ENCODE measurements around the gene OPA1. TPM values are rescaled to one million over a fixed set of nuclear protein-coding genes. Genes with fewer than 3 reads are reported as not detected.
"Not testable (repeated sequence)": the region's sequence is repeated elsewhere in the genome, so short reads cannot be mapped to it uniquely, and the experiment has no call there.

Gene OPA1
- polyA plus RNA-seq, 5 donors, result 34.2 to 81.2 (median 67.4) TPM

DNA sequence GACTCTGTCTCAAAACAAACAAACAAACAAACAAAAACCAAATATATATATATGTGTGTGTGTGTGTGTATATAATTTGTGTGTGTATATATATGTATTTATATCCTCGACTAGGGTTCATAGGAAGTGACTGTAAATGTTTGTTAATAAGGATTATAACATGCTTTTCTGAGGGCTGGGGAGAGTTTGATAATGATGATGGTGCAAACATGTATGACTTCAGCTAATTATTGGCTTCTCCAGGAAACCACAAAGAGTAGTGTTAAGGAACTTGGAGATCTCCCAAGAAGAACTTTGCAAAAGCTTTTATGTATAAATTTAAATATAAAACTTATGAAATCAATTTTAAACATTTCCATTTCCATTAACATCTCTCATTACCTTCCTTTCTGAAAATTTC lies 3.9 kb upstream of the OPA1 start:
- no peak for DNase-seq

GRCh38 chr3:193589616-193590015 lies 3.4 kb upstream of the OPA1 start:
- DNase-seq, result no peak

DNA sequence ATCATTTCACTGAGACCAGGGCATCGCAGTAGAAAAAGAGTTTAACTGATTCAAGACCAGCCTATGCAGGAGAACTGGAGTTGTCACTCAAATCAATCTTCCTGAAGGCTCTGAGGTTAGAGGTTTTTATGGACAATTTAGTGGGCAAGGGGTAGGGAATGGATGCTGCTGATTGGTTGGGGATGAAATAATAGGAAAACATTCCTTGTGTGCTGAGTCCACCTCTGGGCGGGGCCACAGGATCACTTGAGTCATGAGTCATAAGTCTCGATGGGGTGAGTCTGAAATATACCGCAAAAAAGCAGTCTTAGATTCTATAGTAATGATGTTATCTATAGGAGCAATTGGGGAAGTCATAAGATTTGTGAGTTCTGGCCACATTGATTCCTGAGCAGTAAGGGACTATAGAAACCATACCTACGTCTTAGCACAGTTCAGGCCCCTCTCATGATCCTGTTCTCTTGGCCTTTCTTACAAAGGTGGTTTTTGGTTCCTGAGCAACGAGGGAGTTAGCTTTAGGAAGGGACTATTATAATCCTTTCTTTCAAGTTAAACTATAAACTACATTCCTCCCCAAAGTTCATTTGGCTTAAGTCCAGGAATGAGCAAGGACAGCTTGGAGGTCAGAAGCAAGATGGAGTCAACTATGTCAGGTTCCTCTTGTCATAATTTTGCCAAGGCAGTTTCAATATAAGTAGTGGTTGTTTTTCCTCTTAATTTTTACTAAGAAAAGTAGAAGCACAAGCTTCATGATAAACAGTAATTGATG lies 2.7 kb upstream of the OPA1 start:
- no peak for DNase-seq

- DNase-seq, result peak in 1 of 2 donors; percentile 22
Measured at GRCh38 chr3:193593668-193594030, 641 bp downstream of the OPA1 start.

DNA sequence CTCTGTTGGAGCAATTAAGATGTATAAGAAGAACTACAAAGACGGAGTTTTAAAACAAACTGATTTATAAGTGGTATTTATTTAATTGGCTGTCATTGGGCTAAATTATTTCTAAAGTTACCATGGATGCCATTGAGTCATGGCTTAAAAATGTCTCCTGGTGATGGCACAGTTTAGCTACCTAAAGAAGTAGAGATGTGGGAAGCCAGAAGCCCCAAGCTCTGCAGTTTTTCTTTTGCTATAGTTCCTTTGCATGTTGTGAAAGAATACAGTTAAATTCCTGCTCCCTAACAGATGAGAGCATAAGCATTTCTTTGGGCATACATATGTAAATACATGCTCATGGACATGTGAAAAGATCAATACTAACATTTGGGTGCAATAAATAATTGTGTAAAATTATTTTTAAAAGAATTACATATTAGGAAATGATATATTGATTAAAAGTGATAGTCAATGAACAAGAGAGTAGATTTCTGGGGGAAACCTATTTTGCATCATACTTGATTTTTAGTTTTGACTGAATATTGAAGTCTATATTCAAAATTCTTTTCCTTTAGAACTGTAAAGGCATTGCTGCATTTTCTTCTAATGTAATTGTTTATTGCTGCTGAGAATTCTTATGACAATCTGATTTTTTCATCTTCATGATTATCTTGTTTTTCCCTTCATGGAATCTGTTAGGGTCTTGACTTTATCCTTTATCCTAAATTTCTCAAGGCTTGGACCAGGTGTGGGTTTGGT lies 2.1 kb downstream of the OPA1 start:
- DNase-seq, result no peak

DNA sequence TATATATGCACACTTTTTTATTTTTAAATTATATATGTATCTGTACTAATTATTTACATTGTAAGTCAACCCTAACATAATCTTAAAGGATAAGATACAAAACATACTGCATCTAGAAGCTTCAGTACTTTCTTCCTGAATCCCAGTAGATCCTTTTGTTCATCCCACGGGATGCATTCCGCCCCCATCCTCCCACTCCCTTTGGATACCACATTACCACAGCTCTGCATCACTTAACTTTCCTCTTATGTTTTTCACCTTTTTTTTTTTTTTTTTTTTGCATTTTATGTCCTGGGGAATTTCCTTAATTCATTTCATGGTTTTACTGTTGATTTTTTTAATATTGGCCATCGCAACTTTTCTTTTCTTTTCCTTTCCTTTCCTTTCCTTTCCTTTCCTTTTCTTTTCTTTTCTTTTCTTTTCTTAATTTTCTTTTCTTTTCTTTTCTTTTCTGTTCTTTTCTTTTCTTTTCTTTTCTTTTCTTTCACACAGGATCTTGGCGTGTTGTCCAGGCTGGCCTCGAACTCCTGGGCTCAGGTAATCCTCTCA lies 3.0 kb downstream of the OPA1 start:
- no peak for DNase-seq

DNA sequence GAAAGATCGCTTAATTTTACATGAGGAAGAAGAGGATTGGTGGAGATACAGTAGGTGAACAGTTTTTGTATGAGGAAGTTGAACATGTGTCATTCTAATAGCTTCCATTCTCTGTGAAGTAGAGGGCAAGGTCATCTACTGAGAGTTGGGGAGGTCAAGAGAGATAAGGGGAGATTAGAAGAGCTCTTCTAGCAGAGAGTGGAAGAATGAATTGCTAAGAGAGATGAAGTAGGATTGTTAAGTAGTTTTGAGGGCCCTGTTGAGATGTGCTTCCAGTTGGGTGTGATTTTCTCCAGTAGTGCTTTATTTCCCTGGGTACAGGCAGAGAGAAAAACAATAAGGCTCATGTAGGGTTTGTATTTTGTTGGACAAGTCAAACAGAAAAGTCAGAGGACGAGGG lies 5.2 kb downstream of the OPA1 start:
- no peak for DNase-seq

GRCh38 chr3:193599393-193599792 lies 6.4 kb downstream of the OPA1 start:
- no peak for DNase-seq

GRCh38 chr3:193605876-193606275 lies 12.9 kb downstream of the OPA1 start:
- DNase-seq, result no peak

DNA sequence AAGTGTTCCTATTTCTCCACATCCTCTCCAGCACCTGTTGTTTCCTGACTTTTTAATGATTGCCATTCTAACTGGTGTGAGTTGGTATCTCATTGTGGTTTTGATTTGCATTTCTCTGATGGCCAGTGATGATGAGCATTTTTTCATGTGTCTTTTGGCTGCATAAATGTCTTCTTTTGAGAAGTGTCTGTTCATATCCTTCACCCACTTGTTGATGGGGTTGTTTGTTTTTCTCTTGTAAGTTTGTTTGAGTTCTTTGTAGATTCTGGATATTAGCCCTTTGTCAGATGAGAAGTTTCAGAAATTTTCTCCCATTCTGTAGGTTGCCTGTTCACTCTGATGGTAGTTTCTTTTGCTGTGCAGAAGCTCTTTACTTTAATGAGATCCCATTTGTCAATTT lies 13.9 kb downstream of the OPA1 start:
- not testable (repeated sequence) for DNase-seq

GRCh38 chr3:193610516-193610915 lies 17.5 kb downstream of the OPA1 start:
- not testable (repeated sequence) for DNase-seq

DNA sequence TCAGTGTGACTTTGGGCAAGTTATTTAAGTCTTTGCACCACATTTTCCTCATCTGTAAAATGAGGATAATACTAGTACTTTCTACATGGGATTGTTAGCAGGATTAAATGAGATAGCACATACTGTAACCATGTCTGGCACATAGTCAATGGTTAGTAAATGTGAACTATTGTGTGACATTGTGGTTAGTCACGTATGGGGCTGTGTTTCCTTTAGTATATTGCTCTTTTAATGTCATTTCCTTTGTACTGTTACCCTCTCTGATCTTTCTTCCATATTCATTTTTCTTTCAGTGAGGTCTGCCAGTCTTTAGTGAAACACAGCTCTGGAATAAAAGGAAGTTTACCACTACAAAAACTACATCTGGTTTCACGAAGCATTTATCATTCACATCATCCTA lies 21.4 kb downstream of the OPA1 start:
- no peak for DNase-seq

- DNase-seq, result no peak
Measured at GRCh38 chr3:193617628-193618027, 24.6 kb downstream of the OPA1 start.

DNA sequence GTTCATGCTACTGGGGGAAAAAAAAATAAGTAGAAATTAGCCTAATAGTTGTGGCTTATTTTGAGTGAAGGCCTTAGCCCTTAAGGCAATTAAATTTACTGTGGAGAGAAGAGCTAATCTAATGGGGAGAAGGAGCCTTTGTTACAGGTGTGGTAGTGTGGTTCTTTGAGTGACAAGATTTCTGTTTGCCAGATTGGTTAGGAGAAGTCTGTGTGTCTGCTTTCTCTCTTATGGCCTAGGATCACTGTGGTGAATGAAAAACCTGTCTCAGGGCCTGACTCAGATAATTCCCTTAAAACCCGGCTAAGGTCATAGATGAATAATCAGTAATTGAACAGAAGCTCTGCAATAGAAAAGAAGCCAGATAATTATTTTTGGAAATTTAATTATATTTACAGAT lies 27.0 kb downstream of the OPA1 start:
- no peak for DNase-seq

DNA sequence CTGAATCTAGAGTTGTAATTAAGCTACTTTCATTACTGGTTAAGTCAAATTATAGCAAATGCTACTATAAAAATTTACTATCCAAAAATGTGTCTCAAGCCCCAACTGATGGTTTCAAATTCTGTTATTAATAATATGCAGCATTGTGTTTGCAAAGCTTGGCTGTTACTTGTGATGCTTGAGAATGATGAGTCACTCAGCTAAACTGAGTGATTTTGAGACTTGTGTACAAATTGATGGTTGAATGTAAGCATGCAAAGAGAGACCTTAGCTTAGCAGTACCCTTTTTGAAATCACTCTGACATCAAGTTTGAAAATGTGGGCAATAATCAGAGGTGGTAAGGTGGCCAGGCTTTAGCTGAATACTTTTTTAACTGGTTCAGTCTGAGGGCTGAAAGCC lies 27.6 kb downstream of the OPA1 start:
- no peak for DNase-seq

GRCh38 chr3:193621127-193621526 lies 28.1 kb downstream of the OPA1 start:
- DNase-seq, result no peak

- DNase-seq, result peak; percentile 29 to 30
Measured at GRCh38 chr3:193630005-193630404, 37.0 kb downstream of the OPA1 start.

GRCh38 chr3:193637831-193638230 lies 44.8 kb downstream of the OPA1 start:
- no peak for DNase-seq

- DNase-seq, result no peak
Measured at GRCh38 chr3:193638833-193639232, 45.8 kb downstream of the OPA1 start.

DNA sequence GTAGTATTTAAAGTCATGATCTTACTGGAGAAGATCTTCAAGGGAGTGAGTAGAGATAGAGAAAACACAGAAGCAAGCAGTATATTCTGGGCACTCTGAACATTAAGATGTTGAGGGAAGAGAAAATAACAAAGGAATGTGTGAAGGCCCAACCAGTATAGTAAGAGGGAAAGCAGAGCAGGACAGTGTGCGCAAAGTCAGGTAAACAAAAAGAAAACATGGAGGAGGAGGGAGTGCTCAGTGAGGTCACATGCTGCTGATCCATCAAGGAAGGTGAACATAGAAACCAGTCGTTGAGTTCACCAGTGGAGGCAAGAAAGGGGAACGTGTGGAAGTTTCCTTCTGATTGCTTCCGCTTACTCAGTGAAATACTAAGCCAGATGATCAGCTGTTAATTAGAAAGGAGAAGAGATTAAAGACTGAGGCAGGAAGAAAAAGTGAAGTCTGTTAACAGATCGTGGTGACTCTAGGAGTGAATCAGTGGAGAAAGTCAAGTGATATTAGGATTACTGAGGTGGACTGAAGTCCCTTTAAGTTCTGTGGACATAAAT lies 47.2 kb downstream of the OPA1 start:
- DNase-seq, result no peak

GRCh38 chr3:193640728-193641439 lies 47.9 kb downstream of the OPA1 start:
- no peak for DNase-seq

DNA sequence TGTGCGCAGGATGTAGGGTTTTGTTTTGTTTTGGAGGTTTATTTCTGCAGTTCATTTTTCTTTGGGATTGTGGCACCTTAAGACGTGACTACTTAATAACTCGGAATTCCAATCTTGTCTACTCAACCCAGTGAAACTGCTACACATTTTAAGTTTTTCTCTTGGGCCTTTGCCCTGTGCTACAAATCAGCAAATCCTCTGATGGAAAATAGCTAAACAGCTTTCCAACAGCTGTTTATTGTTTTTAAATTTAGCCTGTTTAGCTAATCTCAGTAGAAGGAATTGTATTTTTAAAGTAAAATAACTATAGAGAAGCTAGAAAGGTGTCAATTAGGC lies 48.4 kb downstream of the OPA1 start:
- no peak for DNase-seq
